GM23338 (cell line): ENCODE measurements around the gene BTBD19. TPM values are rescaled to one million over a fixed set of nuclear protein-coding genes. Genes with fewer than 3 reads are reported as not detected.
"Not testable (repeated sequence)": the region's sequence is repeated elsewhere in the genome, so short reads cannot be mapped to it uniquely, and the experiment has no call there.

Experiments used
- ATAC-seq: fragments of 200-7000 bp; cut with Tn5 transposase; 3 replicates; pipeline ENCODE4 v1.9.1; 2020
- DNase-seq: peaks from one replicate; pipeline ENCODE4 v3.0.0-alpha.2; 2015; ENCODE audit warnings: low spot score
- H2AFZ ChIP-seq: fragments of 200-600 bp; sonication (generic); 2 replicates; pipeline ENCODE4 v1.8.0; 2016; ENCODE audit warnings: antibody characterized with exemption, mild to moderate bottlenecking, moderate library complexity
- H3F3A ChIP-seq: fragments of 200-600 bp; sonication (generic); replicated peaks from 2 replicates; pipeline ENCODE4 v1.8.0; 2017; ENCODE audit warnings: antibody characterized with exemption, mixed run types, low read depth
- H3K27ac ChIP-seq: fragments of 200-600 bp; sonication (generic); 2 replicates; pipeline ENCODE4 v1.6.1; 2016; ENCODE audit warnings: low read depth
- H3K27me3 ChIP-seq: fragments of 200-600 bp; sonication (generic); 2 replicates; pipeline ENCODE4 v1.8.0; 2016; ENCODE audit warnings: mild to moderate bottlenecking, mixed run types, moderate library complexity; ENCODE audit not compliant: insufficient read depth
- H3K36me3 ChIP-seq: fragments of 200-600 bp; sonication (generic); 2 replicates; pipeline ENCODE4 v1.8.0; 2016; ENCODE audit warnings: mild to moderate bottlenecking; ENCODE audit not compliant: insufficient read depth
- H3K4me1 ChIP-seq: fragments of 200-600 bp; sonication (generic); 2 replicates; pipeline ENCODE4 v1.8.0; 2016; ENCODE audit warnings: mild to moderate bottlenecking, moderate library complexity; ENCODE audit not compliant: insufficient read depth
- H3K4me2 ChIP-seq: fragments of 200-600 bp; sonication (generic); 2 replicates; pipeline ENCODE4 v1.7.1; 2017; ENCODE audit warnings: mixed run types
- H3K4me3 ChIP-seq: fragments of 200-600 bp; sonication (generic); 2 replicates; pipeline ENCODE4 v1.6.1; 2016; ENCODE audit warnings: mixed run types
- H3K79me2 ChIP-seq: fragments of 200-600 bp; sonication (generic); replicated peaks from 2 replicates; pipeline ENCODE4 v1.8.0; 2017; ENCODE audit warnings: mild to moderate bottlenecking; ENCODE audit not compliant: insufficient read depth
- H3K9me2 ChIP-seq: fragments of 200-600 bp; sonication (generic); 2 replicates; pipeline ENCODE4 v1.8.0; 2017; ENCODE audit not compliant: insufficient read depth
- H4K20me1 ChIP-seq: fragments of 200-600 bp; sonication (generic); replicated peaks from 2 replicates; pipeline ENCODE4 v1.8.0; 2017; ENCODE audit warnings: mild to moderate bottlenecking; ENCODE audit not compliant: insufficient read depth
- H3K27ac Mint-ChIP-seq: 2 replicates; pipeline ENCODE4 v1.8.0; 2020; ENCODE audit warnings: inconsistent platforms, mild to moderate bottlenecking, moderate library complexity, mixed read lengths
- H3K27me3 Mint-ChIP-seq: 3 replicates; pipeline ENCODE4 v1.8.0; 2022; ENCODE audit warnings: low read depth, mild to moderate bottlenecking, moderate library complexity, mixed read lengths, inconsistent platforms; ENCODE audit not compliant: insufficient read depth, poor library complexity
- H3K36me3 Mint-ChIP-seq: 3 replicates; pipeline ENCODE4 v1.8.0; 2021; ENCODE audit warnings: low read depth, mild to moderate bottlenecking, inconsistent platforms, moderate library complexity, mixed read lengths
- H3K4me1 Mint-ChIP-seq: 3 replicates; pipeline ENCODE4 v1.8.0; 2020; ENCODE audit warnings: mild to moderate bottlenecking, inconsistent platforms, mixed read lengths
- H3K4me3 Mint-ChIP-seq: 3 replicates; pipeline ENCODE4 v1.8.0; 2021; ENCODE audit warnings: moderate library complexity, mild to moderate bottlenecking, inconsistent platforms, mixed read lengths
- H3K9me3 Mint-ChIP-seq: 3 replicates; pipeline ENCODE4 v1.8.0; 2020; ENCODE audit warnings: moderate library complexity, mild to moderate bottlenecking, inconsistent platforms, mixed read lengths
- CREB1 ChIP-seq: fragments of 250-450 bp; sonication (Bioruptor Pico); IDR thresholded peaks from 2 replicates; pipeline ENCODE4 v1.5.0; 2020; ENCODE audit warnings: low read depth, mild to moderate bottlenecking, moderate library complexity
- ETS1 ChIP-seq: IDR thresholded peaks from 2 replicates; pipeline ENCODE4 v1.6.1; 2016; ENCODE audit warnings: antibody characterized with exemption
- EZH2phosphoT487 ChIP-seq: fragments of 200-600 bp; sonication (generic); IDR thresholded peaks from one replicate; pipeline ENCODE4 v1.8.1; 2018; ENCODE audit warnings: antibody characterized with exemption; ENCODE audit not compliant: unreplicated experiment
- JUNB ChIP-seq: IDR thresholded peaks from one replicate; pipeline ENCODE4 v1.6.1; 2016; ENCODE audit warnings: antibody characterized with exemption; ENCODE audit not compliant: unreplicated experiment
- NANOG ChIP-seq: IDR thresholded peaks from 2 replicates; pipeline ENCODE4 v1.6.1; 2016; ENCODE audit warnings: antibody characterized with exemption, borderline replicate concordance
- POLR2AphosphoS5 ChIP-seq: IDR thresholded peaks from 2 replicates; pipeline ENCODE4 v1.6.1; 2016; ENCODE audit warnings: antibody characterized with exemption, low read depth
- REST ChIP-seq: IDR thresholded peaks from one replicate; pipeline ENCODE4 v1.6.1; 2018; ENCODE audit warnings: antibody characterized with exemption; ENCODE audit not compliant: unreplicated experiment
- ZNF114 ChIP-seq: fragments of 250-450 bp; sonication (Bioruptor Pico); IDR thresholded peaks from 2 replicates; pipeline ENCODE4 v1.5.0; 2020; ENCODE audit warnings: mild to moderate bottlenecking, moderate library complexity
- ZNF331 ChIP-seq: fragments of 250-450 bp; sonication (Bioruptor Pico); IDR thresholded peaks from 2 replicates; pipeline ENCODE4 v1.5.0; 2020; ENCODE audit warnings: low read depth, mild to moderate bottlenecking, moderate library complexity
- ZNF462 ChIP-seq: fragments of 250-450 bp; sonication (Bioruptor Pico); IDR thresholded peaks from 2 replicates; pipeline ENCODE4 v1.5.0; 2020; ENCODE audit warnings: mild to moderate bottlenecking, moderate library complexity
- polyA plus RNA-seq: library from polyadenylated mRNA; unstranded; fragments of >200 nt; fragmentation: Nextera tagmentation; extraction: Ambion mirVana; gene quantifications from 2 replicates; pipeline ENCODE4 v1.2.1, GENCODE V29; 2016
- total RNA-seq: library from RNA; depleted of rRNA; stranded (reverse); fragments of >200 nt; shearing (Covaris generic); gene quantifications from 2 replicates; pipeline ENCODE4 v1.2.3, GENCODE V29; 2014

BTBD19 gene
- total and polyA plus RNA-seq, 2 experiments from 2014 or later: 0.37 to 0.66 TPM

- TF ChIP-seq ETS1 (no peak), NANOG (no peak)
Observed at GRCh38 chr1:44810101-44810761, 1.9 kb downstream of the BTBD19 start (continued).

GRCh38 chr1:44810762-44811105, 2.4 kb downstream of the BTBD19 start:
- H3K27ac ChIP-seq, H2AFZ ChIP-seq, H3K27ac Mint-ChIP-seq, H3K9me3 Mint-ChIP-seq, H3K4me2 ChIP-seq, H3K9me2 ChIP-seq, H3K4me3 ChIP-seq, H3K36me3 ChIP-seq, H4K20me1 ChIP-seq, H3K4me3 Mint-ChIP-seq, H3K79me2 ChIP-seq, DNase-seq, ATAC-seq: not testable (repeated sequence)
- Histone ChIP-seq H3K27me3 (peaks cover 11% of the 10 kb centered on the region), H3K4me1 (peaks cover 39% of the 10 kb centered on the region), H3F3A (peaks cover 14% of the 10 kb centered on the region)
- H3K4me1 Mint-ChIP-seq: peaks cover 44% of the 10 kb centered on the region
- H3K36me3 Mint-ChIP-seq: peaks cover 11% of the 10 kb centered on the region
- H3K27me3 Mint-ChIP-seq: peaks cover 27% of the 10 kb centered on the region

GRCh38 chr1:44811234-44811633, 2.9 kb downstream of the BTBD19 start:
- H3K36me3 Mint-ChIP-seq: peaks cover 10% of the 10 kb centered on the region
- Histone ChIP-seq H3K4me3 (no peak overlapping the region), H3K9me2 (no peaks in the 10 kb centered on the region), H2AFZ (no peak overlapping the region), H3K36me3 (no peaks in the 10 kb centered on the region; the same call in 1 of the 2 replicates), H3K79me2 (no peaks in the 10 kb centered on the region), H4K20me1 (no peaks in the 10 kb centered on the region), H3K4me1 (peaks cover 39% of the 10 kb centered on the region), H3K27ac (no peak overlapping the region), H3K4me2 (no peak overlapping the region), H3K27me3 (peaks cover 11% of the 10 kb centered on the region), H3F3A (peaks cover 16% of the 10 kb centered on the region)
- peaks cover 27% of the 10 kb centered on the region for H3K27me3 Mint-ChIP-seq
- peaks cover 44% of the 10 kb centered on the region for H3K4me1 Mint-ChIP-seq
- H3K27ac Mint-ChIP-seq: no peak overlapping the region
- ATAC-seq (no peak), DNase-seq (no peak)
- H3K4me3 Mint-ChIP-seq: no peak overlapping the region; the same call in 2 of the 3 replicates
- H3K9me3 Mint-ChIP-seq: peaks cover 4% of the 10 kb centered on the region; the same call in 2 of the 3 replicates
- TF ChIP-seq REST: no peak
- no peak for TF ChIP-seq POLR2AphosphoS5
- no peak for TF ChIP-seq CREB1
- no peak for TF ChIP-seq ZNF331 (CRISPR knock-in tag)
- no peak for TF ChIP-seq EZH2phosphoT487
- TF ChIP-seq ZNF462 (CRISPR knock-in tag): no peak
- TF ChIP-seq JUNB: no peak
- TF ChIP-seq ZNF114 (CRISPR knock-in tag): no peak
